ENCODE results near the gene SCARB1.

Gene SCARB1

GRCh38 chr12:124768452-124769162 lies 95.1 kb downstream of the SCARB1 start:
- no peak overlapping the region for H3K27ac ChIP-seq
- TF ChIP-seq CTCF (conservative IDR thresholded peaks at IDR 0.05), result no peak

- peak; percentile 98 for TF ChIP-seq CTCF (conservative IDR thresholded peaks at IDR 0.05)
- peak overlapping the region; percentile 31; the same call in 1 of the 2 replicates for H3K27ac ChIP-seq
These were observed 96.4 kb downstream of the SCARB1 start for GRCh38 chr12:124767066-124767821.

- H3K27ac ChIP-seq, result peak overlapping the region; percentile 31; the same call in 1 of the 2 replicates
- TF ChIP-seq CTCF (conservative IDR thresholded peaks at IDR 0.05), result no peak
These were observed 97.0 kb downstream of the SCARB1 start for GRCh38 chr12:124766727-124767065.

- no peak for TF ChIP-seq CTCF (conservative IDR thresholded peaks at IDR 0.05)
- H3K27ac ChIP-seq, result peak overlapping the region; percentile 31; the same call in 1 of the 2 replicates
These were observed 97.8 kb downstream of the SCARB1 start for GRCh38 chr12:124765581-124766489.

- H3K27ac ChIP-seq, result no peak overlapping the region
- TF ChIP-seq CTCF (conservative IDR thresholded peaks at IDR 0.05), result no peak
These were observed 98.6 kb downstream of the SCARB1 start for GRCh38 chr12:124764870-124765580.

- no peak overlapping the region for H3K27ac ChIP-seq
- peak; percentile 74 for TF ChIP-seq CTCF (conservative IDR thresholded peaks at IDR 0.05)
These were observed 99.2 kb downstream of the SCARB1 start for GRCh38 chr12:124764451-124764850.
